Astrocyte (in vitro differentiated cells and primary cell): ENCODE data around the gene MEST. TPM values are rescaled to one million over a fixed set of nuclear protein-coding genes. Genes with fewer than 3 reads are reported as not detected.
A peak's percentile ranks its signal among the peaks of the same experiment; 100 is the strongest.

Experiments used
- DNase-seq: peaks from one replicate; pipeline ENCODE4 v3.0.0-alpha.2; 2010; ENCODE audit warnings: low read depth
- FAIRE-seq: peaks from 2 replicates; lab custom pipeline; 2011; peaks lifted over from hg19 to GRCh38; lab: Jason Lieb, UNC
- H2AFZ ChIP-seq: 2 replicates; pipeline ENCODE4 v1.6.0; 2012; ENCODE audit warnings: low read depth, low read length, inconsistent platforms
- H3K27ac ChIP-seq: 2 replicates; pipeline ENCODE4 v1.5.1; 2011; ENCODE audit warnings: low read depth, low read length, inconsistent platforms
- H3K27me3 ChIP-seq: 2 replicates; pipeline ENCODE4 v1.6.0; 2011; ENCODE audit warnings: low read length, inconsistent platforms; ENCODE audit not compliant: insufficient read depth
- H3K36me3 ChIP-seq: 2 replicates; pipeline ENCODE4 v1.5.1; 2011; ENCODE audit warnings: low read length, inconsistent platforms; ENCODE audit not compliant: insufficient read depth
- H3K4me1 ChIP-seq: 2 replicates; pipeline ENCODE4 v1.5.1; 2011; ENCODE audit warnings: low read length, inconsistent platforms; ENCODE audit not compliant: insufficient read depth
- H3K4me2 ChIP-seq: 2 replicates; pipeline ENCODE4 v1.6.0; 2012; ENCODE audit warnings: low read length, inconsistent platforms
- H3K4me3 ChIP-seq: 2 replicates; pipeline ENCODE4 v1.5.1; 2011; ENCODE audit warnings: low read depth, mild to moderate bottlenecking, low read length, inconsistent platforms; ENCODE audit not compliant: insufficient read depth
- H3K79me2 ChIP-seq: 2 replicates; pipeline ENCODE4 v1.6.0; 2012; ENCODE audit warnings: mild to moderate bottlenecking, low read length, inconsistent platforms; ENCODE audit not compliant: insufficient read depth
- H3K9ac ChIP-seq: 2 replicates; pipeline ENCODE4 v1.6.0; 2012; ENCODE audit warnings: mild to moderate bottlenecking, low read length, inconsistent platforms
- H3K9me3 ChIP-seq: 2 replicates; pipeline ENCODE4 v1.5.1; 2012; ENCODE audit warnings: low read depth, mild to moderate bottlenecking, low read length, inconsistent platforms; ENCODE audit not compliant: insufficient read depth
- H4K20me1 ChIP-seq: 2 replicates; pipeline ENCODE4 v1.6.0; 2012; ENCODE audit warnings: low read length, inconsistent platforms; ENCODE audit not compliant: insufficient read depth
- H3K27ac Mint-ChIP-seq: one replicate; pipeline ENCODE4 v1.8.0; 2021; ENCODE audit warnings: mild to moderate bottlenecking, mixed read lengths; ENCODE audit not compliant: unreplicated experiment
- H3K27me3 Mint-ChIP-seq: one replicate; pipeline ENCODE4 v1.8.0; 2021; ENCODE audit warnings: low read depth, mixed read lengths; ENCODE audit not compliant: unreplicated experiment
- H3K36me3 Mint-ChIP-seq: one replicate; pipeline ENCODE4 v1.8.0; 2021; ENCODE audit warnings: low read depth, mixed read lengths; ENCODE audit not compliant: unreplicated experiment
- H3K4me1 Mint-ChIP-seq: one replicate; pipeline ENCODE4 v1.8.0; 2021; ENCODE audit warnings: low read depth, mixed read lengths; ENCODE audit not compliant: unreplicated experiment
- H3K4me3 Mint-ChIP-seq: one replicate; pipeline ENCODE4 v1.8.0; 2021; ENCODE audit warnings: mild to moderate bottlenecking, moderate library complexity, mixed read lengths; ENCODE audit not compliant: unreplicated experiment
- H3K9me3 Mint-ChIP-seq: one replicate; pipeline ENCODE4 v1.8.0; 2021; ENCODE audit warnings: mild to moderate bottlenecking, mixed read lengths; ENCODE audit not compliant: unreplicated experiment
- CTCF ChIP-seq: IDR thresholded peaks from 2 replicates; pipeline ENCODE4 v1.5.1; 2011; ENCODE audit warnings: low read depth, mild to moderate bottlenecking, inconsistent platforms, low read length, moderate library complexity; ENCODE audit not compliant: insufficient read depth
- EZH2 ChIP-seq: IDR thresholded peaks from 2 replicates; pipeline ENCODE4 v1.6.1; 2012; ENCODE audit warnings: mild to moderate bottlenecking, low read length, inconsistent platforms; ENCODE audit not compliant: insufficient read depth
- total RNA-seq: library from RNA; stranded (reverse); gene quantifications from 2 replicates; pipeline ENCODE4 v1.2.1, GENCODE V29; 2021

Gene MEST
- total RNA-seq, 1 donor from 2014 or later: 214 TPM

- H3K27ac ChIP-seq: no peak overlapping the region
- peaks cover 12% of the 10 kb centered on the region for H3K79me2 ChIP-seq
- TF ChIP-seq CTCF: no peak
- no peak for TF ChIP-seq EZH2
- no peaks in the 10 kb centered on the region for H3K4me1 ChIP-seq
- DNase-seq: no peak
- Mint-ChIP-seq H3K9me3 (no peaks in the 10 kb centered on the region), H3K4me1 (peaks cover 5% of the 10 kb centered on the region), H3K4me3 (no peak overlapping the region), H3K36me3 (peaks cover 22% of the 10 kb centered on the region), H3K27ac (no peak overlapping the region), H3K27me3 (no peaks in the 10 kb centered on the region)
- peaks cover 55% of the 10 kb centered on the region for H3K36me3 ChIP-seq
- H3K4me2 ChIP-seq: no peak overlapping the region
- no peaks in the 10 kb centered on the region for H3K27me3 ChIP-seq
- no peak for FAIRE-seq
- H3K4me3 ChIP-seq: no peak overlapping the region
- H2AFZ ChIP-seq: no peak overlapping the region
- H4K20me1 ChIP-seq: peaks cover 9% of the 10 kb centered on the region
- H3K9me3 ChIP-seq: no peaks in the 10 kb centered on the region
- no peak overlapping the region for H3K9ac ChIP-seq
Observed at GRCh38 chr7:130500910-130501309, 9.0 kb downstream of the MEST start.

GRCh38 chr7:130505753-130506152 lies 13.9 kb downstream of the MEST start:
- no peak for FAIRE-seq
- peaks cover 21% of the 10 kb centered on the region for H3K36me3 Mint-ChIP-seq

More at GRCh38 chr7:130505753-130506152, 13.9 kb downstream of the MEST start:
- peaks cover 3% of the 10 kb centered on the region for H3K79me2 ChIP-seq
- no peak overlapping the region for H3K9ac ChIP-seq
- H3K4me2 ChIP-seq: no peak overlapping the region
- H3K27me3 Mint-ChIP-seq: no peaks in the 10 kb centered on the region
- H3K36me3 ChIP-seq: peaks cover 55% of the 10 kb centered on the region
- no peaks in the 10 kb centered on the region for H3K4me1 ChIP-seq
- no peaks in the 10 kb centered on the region for H3K9me3 ChIP-seq
- H4K20me1 ChIP-seq: peaks cover 9% of the 10 kb centered on the region
- H2AFZ ChIP-seq: no peak overlapping the region
- no peaks in the 10 kb centered on the region for H3K27me3 ChIP-seq
- H3K4me1 Mint-ChIP-seq: peaks cover 5% of the 10 kb centered on the region
- TF ChIP-seq CTCF (no peak), EZH2 (no peak)
- H3K4me3 Mint-ChIP-seq: no peak overlapping the region
- no peak overlapping the region for H3K27ac ChIP-seq
- H3K27ac Mint-ChIP-seq: peak overlapping the region; percentile 22
- H3K9me3 Mint-ChIP-seq: no peaks in the 10 kb centered on the region
- peak; percentile 49 for DNase-seq
- no peak overlapping the region for H3K4me3 ChIP-seq
